HepG2 (cell line): ENCODE measurements around the gene NTN3. TPM values are rescaled to one million over a fixed set of nuclear protein-coding genes. Genes with fewer than 3 reads are reported as not detected.
A peak's percentile ranks its signal among the peaks of the same experiment; 100 is the strongest.

Experiments used
- AKAP8 ChIP-seq: sonication (generic); formaldehyde crosslinking; IDR thresholded peaks from 2 replicates; pipeline ENCODE4 v1.5.1; 2020; ENCODE audit warnings: mild to moderate bottlenecking, missing genetic modification reagents
- ARHGAP35 ChIP-seq: sonication (generic); formaldehyde crosslinking; IDR thresholded peaks from 2 replicates; pipeline ENCODE4 v1.9.0; 2022; ENCODE audit warnings: mild to moderate bottlenecking, inconsistent platforms, moderate library complexity, missing genetic modification reagents, borderline replicate concordance
- DNMT1 ChIP-seq: sonication (generic); formaldehyde crosslinking; IDR thresholded peaks from 2 replicates; pipeline ENCODE4 v1.5.1; 2020; ENCODE audit warnings: mild to moderate bottlenecking, missing genetic modification reagents
- GABPB1 ChIP-seq: IDR thresholded peaks from 2 replicates; pipeline ENCODE4 v1.6.1; 2016; ENCODE audit warnings: mild to moderate bottlenecking, missing genetic modification reagents, moderate library complexity, missing compliant biosample characterization
- HIC2 ChIP-seq: sonication (generic); formaldehyde crosslinking; IDR thresholded peaks from 2 replicates; pipeline ENCODE4 v1.9.0; 2022; ENCODE audit warnings: low read depth, missing genetic modification reagents
- HOXA3 ChIP-seq: sonication (generic); formaldehyde crosslinking; IDR thresholded peaks from 2 replicates; pipeline ENCODE4 v1.5.0; 2020; ENCODE audit warnings: missing genetic modification reagents
- MXD1 ChIP-seq: sonication (generic); formaldehyde crosslinking; IDR thresholded peaks from 2 replicates; pipeline ENCODE4 v1.4.0; 2020; ENCODE audit warnings: mild to moderate bottlenecking, missing genetic modification reagents
- MXD4 ChIP-seq: IDR thresholded peaks from 2 replicates; pipeline ENCODE4 v1.6.1; 2016; ENCODE audit warnings: mild to moderate bottlenecking, missing biosample characterization, missing genetic modification reagents
- MXI1 ChIP-seq: IDR thresholded peaks from 3 replicates; pipeline ENCODE4 v1.6.1; 2012; ENCODE audit warnings: low read depth, low read length, inconsistent platforms, borderline replicate concordance
- POLR2A ChIP-seq, 2 experiments: IDR thresholded peaks; 2 replicates each; pipeline ENCODE4 v1.6.1; 2011; ENCODE audit warnings: low read depth in 2 of 2, low read length in 2 of 2, mild to moderate bottlenecking in 1 of 2, moderate library complexity in 1 of 2; ENCODE audit not compliant: insufficient read depth in 1 of 2
- RBFOX2 ChIP-seq: fragments of 200-400 bp; formaldehyde crosslinking; IDR thresholded peaks from 2 replicates; pipeline ENCODE4 v1.6.1; 2017; ENCODE audit warnings: low read depth, mild to moderate bottlenecking, low read length
- TEAD3 ChIP-seq: optimal IDR thresholded peaks from 2 replicates; pipeline ENCODE3; 2016; ENCODE audit warnings: borderline replicate concordance
- ZMYM3 ChIP-seq: sonication (generic); formaldehyde crosslinking; IDR thresholded peaks from 2 replicates; pipeline ENCODE4 v1.5.1; 2020; ENCODE audit warnings: mild to moderate bottlenecking, missing genetic modification reagents
- ZNF33B ChIP-seq: sonication (generic); formaldehyde crosslinking; IDR thresholded peaks from 2 replicates; pipeline ENCODE4 v1.5.1; 2020; ENCODE audit warnings: mild to moderate bottlenecking, missing genetic modification reagents
- ZNF549 ChIP-seq: sonication (generic); formaldehyde crosslinking; IDR thresholded peaks from 2 replicates; pipeline ENCODE4 v1.5.0; 2020; ENCODE audit warnings: missing genetic modification reagents
- ZNF678 ChIP-seq: sonication (generic); formaldehyde crosslinking; IDR thresholded peaks from 2 replicates; pipeline ENCODE4 v1.4.0; 2020; ENCODE audit warnings: mild to moderate bottlenecking, missing genetic modification reagents
- ZNF782 ChIP-seq: sonication (generic); formaldehyde crosslinking; IDR thresholded peaks from 2 replicates; pipeline ENCODE4 v1.4.0; 2020; ENCODE audit warnings: missing genetic modification reagents, mild to moderate bottlenecking, borderline replicate concordance
- ZNF839 ChIP-seq: sonication (generic); formaldehyde crosslinking; IDR thresholded peaks from 2 replicates; pipeline ENCODE4 v1.4.0; 2020; ENCODE audit warnings: missing genetic modification reagents, mild to moderate bottlenecking, borderline replicate concordance
- ZSCAN21 ChIP-seq: sonication (generic); formaldehyde crosslinking; IDR thresholded peaks from 2 replicates; pipeline ENCODE4 v1.8.0; 2022; ENCODE audit warnings: mild to moderate bottlenecking, missing genetic modification reagents, moderate library complexity, borderline replicate concordance
- polyA plus RNA-seq, 8 experiments: library from polyadenylated mRNA; depleted of rRNA in 3 of 8; stranded (reverse) in 7 of 8; unstranded in 1 of 8; fragments of >200 nt; fragmentation: Illumina TruSeq in 4 of 8; extraction: Trizol in 4 of 8; gene quantifications; 2 replicates each; pipeline versions ENCODE4 v1.2.1 to v1.2.3, GENCODE V29; 2011 to 2016; ENCODE audit warnings: low read depth in 4 of 8, missing spikeins in 1 of 8, mixed read lengths in 1 of 8; ENCODE audit not compliant: insufficient read depth in 1 of 8
- total RNA-seq, 5 experiments: library from RNA; depleted of rRNA; stranded (reverse); fragments of >200 nt; fragmentation: Illumina TruSeq; extraction: Trizol; gene quantifications; 2 replicates each; pipeline ENCODE4 v1.2.3, GENCODE V29; 2016; ENCODE audit warnings: low read depth in 1 of 5
- TF ChIP-seq, protein P1 (sequence below): IDR thresholded peaks from 2 replicates; pipeline ENCODE4 v1.6.1; 2016; ENCODE audit warnings: missing compliant biosample characterization, missing genetic modification reagents, borderline replicate concordance
- TF ChIP-seq, protein P2 (sequence below): sonication (generic); formaldehyde crosslinking; IDR thresholded peaks from 2 replicates; pipeline ENCODE4 v1.4.0; 2020; ENCODE audit warnings: mild to moderate bottlenecking, missing genetic modification reagents
- TF ChIP-seq, protein P3 (sequence below): sonication (generic); formaldehyde crosslinking; IDR thresholded peaks from 2 replicates; pipeline ENCODE4 v1.4.0; 2020; ENCODE audit warnings: missing genetic modification reagents, borderline replicate concordance

The NTN3 gene
- total and polyA plus RNA-seq, 2 of the 13 experiments (the other 11 are each of a cell fraction or from before 2014, with no cell fraction given), result 0.09 to 0.20 TPM

DNA sequence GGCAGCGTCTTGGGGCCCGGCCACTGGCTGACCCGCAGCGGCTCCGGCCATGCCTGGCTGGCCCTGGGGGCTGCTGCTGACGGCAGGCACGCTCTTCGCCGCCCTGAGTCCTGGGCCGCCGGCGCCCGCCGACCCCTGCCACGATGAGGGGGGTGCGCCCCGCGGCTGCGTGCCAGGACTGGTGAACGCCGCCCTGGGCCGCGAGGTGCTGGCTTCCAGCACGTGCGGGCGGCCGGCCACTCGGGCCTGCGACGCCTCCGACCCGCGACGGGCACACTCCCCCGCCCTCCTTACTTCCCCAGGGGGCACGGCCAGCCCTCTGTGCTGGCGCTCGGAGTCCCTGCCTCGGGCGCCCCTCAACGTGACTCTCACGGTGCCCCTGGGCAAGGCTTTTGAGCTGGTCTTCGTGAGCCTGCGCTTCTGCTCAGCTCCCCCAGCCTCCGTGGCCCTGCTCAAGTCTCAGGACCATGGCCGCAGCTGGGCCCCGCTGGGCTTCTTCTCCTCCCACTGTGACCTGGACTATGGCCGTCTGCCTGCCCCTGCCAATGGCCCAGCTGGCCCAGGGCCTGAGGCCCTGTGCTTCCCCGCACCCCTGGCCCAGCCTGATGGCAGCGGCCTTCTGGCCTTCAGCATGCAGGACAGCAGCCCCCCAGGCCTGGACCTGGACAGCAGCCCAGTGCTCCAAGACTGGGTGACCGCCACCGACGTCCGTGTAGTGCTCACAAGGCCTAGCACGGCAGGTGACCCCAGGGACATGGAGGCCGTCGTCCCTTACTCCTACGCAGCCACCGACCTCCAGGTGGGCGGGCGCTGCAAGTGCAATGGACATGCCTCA is 773 bp downstream of the NTN3 start (continued):
- TF ChIP-seq HIC2 (CRISPR knock-in tag), result peak; percentile 3; the same call in 1 of the 2 replicates
- TF ChIP-seq ZMYM3, result 0 out of 2 replicates have a peak, but pooled peaks have one; percentile 16
- peak; percentile 35 for TF ChIP-seq RBFOX2
- TF ChIP-seq, protein P1, sequence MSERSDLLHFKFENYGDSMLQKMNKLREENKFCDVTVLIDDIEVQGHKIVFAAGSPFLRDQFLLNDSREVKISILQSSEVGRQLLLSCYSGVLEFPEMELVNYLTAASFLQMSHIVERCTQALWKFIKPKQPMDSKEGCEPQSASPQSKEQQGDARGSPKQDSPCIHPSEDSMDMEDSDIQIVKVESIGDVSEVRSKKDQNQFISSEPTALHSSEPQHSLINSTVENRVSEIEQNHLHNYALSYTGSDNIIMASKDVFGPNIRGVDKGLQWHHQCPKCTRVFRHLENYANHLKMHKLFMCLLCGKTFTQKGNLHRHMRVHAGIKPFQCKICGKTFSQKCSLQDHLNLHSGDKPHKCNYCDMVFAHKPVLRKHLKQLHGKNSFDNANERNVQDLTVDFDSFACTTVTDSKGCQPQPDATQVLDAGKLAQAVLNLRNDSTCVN, result 0 out of 2 replicates have a peak, but pooled peaks have one; percentile 22
- peak; percentile 22; the same call in 1 of the 2 replicates for TF ChIP-seq GABPB1
- TF ChIP-seq TEAD3, result peak; percentile 66
- peak; percentile 13; the same call in 1 of the 3 replicates for TF ChIP-seq MXI1
- peak; percentile 22; the same call in 1 of the 2 replicates for TF ChIP-seq AKAP8 (CRISPR knock-in tag)
- 0 out of 2 replicates have a peak, but pooled peaks have one; percentile 10 for TF ChIP-seq ARHGAP35 (CRISPR knock-in tag)
- no peak for TF ChIP-seq DNMT1 (CRISPR knock-in tag)
- TF ChIP-seq, protein P2, sequence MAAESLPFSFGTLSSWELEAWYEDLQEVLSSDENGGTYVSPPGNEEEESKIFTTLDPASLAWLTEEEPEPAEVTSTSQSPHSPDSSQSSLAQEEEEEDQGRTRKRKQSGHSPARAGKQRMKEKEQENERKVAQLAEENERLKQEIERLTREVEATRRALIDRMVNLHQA, result no peak
- TF ChIP-seq ZNF549, result no peak
- no peak; the same call in 1 of the 2 replicates for TF ChIP-seq ZNF33B (CRISPR knock-in tag)
- 0 out of 2 replicates have a peak, but pooled peaks have one; percentile 26 for TF ChIP-seq ZNF678 (CRISPR knock-in tag)
- TF ChIP-seq ZSCAN21 (CRISPR knock-in tag), result peak; percentile 66
- no peak for TF ChIP-seq MXD1 (CRISPR knock-in tag)
- TF ChIP-seq ZNF782, result peak; percentile 79; the same call in 1 of the 2 replicates
- TF ChIP-seq HOXA3 (CRISPR knock-in tag), result peak; percentile 55; the same call in 1 of the 2 replicates
- peak; percentile 34; the same call in 1 of the 2 replicates for TF ChIP-seq MXD4
- peak in 1 of 2 experiments; percentile 20; a peak in 1 of 4 replicates for TF ChIP-seq POLR2A (IDR thresholded peaks at IDR 0.05; ENCODE audit: insufficient read depth in 1 of 2, low read depth in 2 of 2, low read length in 2 of 2)
- TF ChIP-seq ZNF839 (CRISPR knock-in tag), result no peak
- TF ChIP-seq, protein P3, sequence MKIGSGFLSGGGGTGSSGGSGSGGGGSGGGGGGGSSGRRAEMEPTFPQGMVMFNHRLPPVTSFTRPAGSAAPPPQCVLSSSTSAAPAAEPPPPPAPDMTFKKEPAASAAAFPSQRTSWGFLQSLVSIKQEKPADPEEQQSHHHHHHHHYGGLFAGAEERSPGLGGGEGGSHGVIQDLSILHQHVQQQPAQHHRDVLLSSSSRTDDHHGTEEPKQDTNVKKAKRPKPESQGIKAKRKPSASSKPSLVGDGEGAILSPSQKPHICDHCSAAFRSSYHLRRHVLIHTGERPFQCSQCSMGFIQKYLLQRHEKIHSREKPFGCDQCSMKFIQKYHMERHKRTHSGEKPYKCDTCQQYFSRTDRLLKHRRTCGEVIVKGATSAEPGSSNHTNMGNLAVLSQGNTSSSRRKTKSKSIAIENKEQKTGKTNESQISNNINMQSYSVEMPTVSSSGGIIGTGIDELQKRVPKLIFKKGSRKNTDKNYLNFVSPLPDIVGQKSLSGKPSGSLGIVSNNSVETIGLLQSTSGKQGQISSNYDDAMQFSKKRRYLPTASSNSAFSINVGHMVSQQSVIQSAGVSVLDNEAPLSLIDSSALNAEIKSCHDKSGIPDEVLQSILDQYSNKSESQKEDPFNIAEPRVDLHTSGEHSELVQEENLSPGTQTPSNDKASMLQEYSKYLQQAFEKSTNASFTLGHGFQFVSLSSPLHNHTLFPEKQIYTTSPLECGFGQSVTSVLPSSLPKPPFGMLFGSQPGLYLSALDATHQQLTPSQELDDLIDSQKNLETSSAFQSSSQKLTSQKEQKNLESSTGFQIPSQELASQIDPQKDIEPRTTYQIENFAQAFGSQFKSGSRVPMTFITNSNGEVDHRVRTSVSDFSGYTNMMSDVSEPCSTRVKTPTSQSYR, result 0 out of 2 replicates have a peak, but pooled peaks have one; percentile 47
